Endothelial cell of umbilical vein (primary cell): ENCODE data around the gene ZNF423.

Experiments used
- CTCF ChIP-seq, 2 donors: IDR thresholded peaks; 1 replicate in 1 of 2; 2 replicates in 1 of 2; pipeline ENCODE4 v1.5.1; 2011; ENCODE audit warnings: low read length in 2 of 2, mild to moderate bottlenecking in 2 of 2, moderate library complexity in 2 of 2, control low read depth in 1 of 2, inconsistent platforms in 1 of 2, low read depth in 1 of 2; ENCODE audit not compliant: insufficient read depth in 1 of 2; ENCODE audit errors: extremely low read depth in 1 of 2
- EZH2 ChIP-seq: IDR thresholded peaks from 2 replicates; pipeline ENCODE4 v1.6.1; 2012; ENCODE audit warnings: borderline replicate concordance, low read depth, mild to moderate bottlenecking, moderate library complexity, low read length, inconsistent platforms; ENCODE audit not compliant: severe bottlenecking
- GATA2 ChIP-seq: IDR thresholded peaks from 2 replicates; pipeline ENCODE4 v1.7.0; 2011; ENCODE audit warnings: low read depth, mild to moderate bottlenecking, moderate library complexity, mixed read lengths, low read length; ENCODE audit not compliant: insufficient read length, insufficient read depth
- JUN ChIP-seq: IDR thresholded peaks from 2 replicates; pipeline ENCODE4 v1.6.1; 2011; ENCODE audit warnings: borderline replicate concordance, low read depth; ENCODE audit not compliant: insufficient read length, insufficient read depth
- MAX ChIP-seq: IDR thresholded peaks from 2 replicates; pipeline ENCODE4 v1.6.1; 2011; ENCODE audit not compliant: insufficient read depth, insufficient read length
- MYC ChIP-seq: IDR thresholded peaks from one replicate; pipeline ENCODE4 v1.6.1; 2011; ENCODE audit warnings: mild to moderate bottlenecking, low read depth, low read length
- POLR2A ChIP-seq: IDR thresholded peaks from 2 replicates; pipeline ENCODE4 v1.6.1; 2012; ENCODE audit warnings: low read depth, mild to moderate bottlenecking, control low read depth, low read length
- POLR2AphosphoS5 ChIP-seq: IDR thresholded peaks from 2 replicates; pipeline ENCODE4 v1.6.1; 2012; ENCODE audit warnings: low read depth, mild to moderate bottlenecking, control low read depth, low read length, moderate library complexity; ENCODE audit not compliant: insufficient read depth

GRCh38 chr16:49492896-49493626 is 362.9 kb downstream of the ZNF423 start:
- TF ChIP-seq CTCF (IDR thresholded peaks at IDR 0.05; ENCODE audit: extremely low read depth in 1 of 2, insufficient read depth in 1 of 2, low read depth in 1 of 2, low read length in 2 of 2) (no peak), GATA2 (no peak), POLR2AphosphoS5 (no peak), POLR2A (no peak), EZH2 (no peak), MAX (no peak), JUN (no peak), MYC (no peak)
